GM21423 (cell line): Measurements from ENCODE around the gene PPOX.

Experiments used
- ATAC-seq: cut with Tn5 transposase; IDR thresholded peaks from one replicate; pipeline ENCODE4 v1.9.1; 2021; ENCODE audit warnings: mild to moderate bottlenecking, moderate library complexity; ENCODE audit not compliant: unreplicated experiment

Gene PPOX

GRCh38 chr1:161153176-161153575 is 13.1 kb upstream of the PPOX start:
- ATAC-seq, result no peak

- peak; percentile 92 for ATAC-seq
Measured at GRCh38 chr1:161153682-161154337, 12.4 kb upstream of the PPOX start, which contains the start of gene UFC1. Gene UFC1 (plus strand): TSS chr1:161153978. CDS start chr1:161153998, 20 bp downstream.

GRCh38 chr1:161157867-161158266 is 8.4 kb upstream of the PPOX start:
- no peak for ATAC-seq

- no peak for ATAC-seq
Measured at GRCh38 chr1:161158316-161159010, 7.8 kb upstream of the PPOX start.

- peak; percentile 84 for ATAC-seq
Measured at GRCh38 chr1:161159087-161159912, 6.9 kb upstream of the PPOX start, which contains the start of gene USP21. Gene USP21 (plus strand): TSS chr1:161159500. CDS start chr1:161160641, 1,141 bp downstream.

GRCh38 chr1:161159913-161160243 is 6.3 kb upstream of the PPOX start:
- no peak for ATAC-seq

GRCh38 chr1:161160671-161161145 is 5.5 kb upstream of the PPOX start:
- no peak for ATAC-seq

GRCh38 chr1:161161652-161162051 is 4.6 kb upstream of the PPOX start:
- no peak for ATAC-seq

GRCh38 chr1:161162052-161162451 is 4.2 kb upstream of the PPOX start:
- no peak for ATAC-seq

- no peak for ATAC-seq
Measured at GRCh38 chr1:161162806-161163205, 3.4 kb upstream of the PPOX start.

GRCh38 chr1:161163793-161164192 is 2.4 kb upstream of the PPOX start:
- ATAC-seq, result no peak

GRCh38 chr1:161164901-161165610 is 1.2 kb upstream of the PPOX start:
- no peak for ATAC-seq

- ATAC-seq, result peak; percentile 2
Measured at GRCh38 chr1:161166669-161167548, 683 bp downstream of the PPOX start.

- ATAC-seq, result no peak
Measured at GRCh38 chr1:161168906-161169305, 2.7 kb downstream of the PPOX start.

- no peak for ATAC-seq
Measured at GRCh38 chr1:161171191-161171590, 5.0 kb downstream of the PPOX start.

GRCh38 chr1:161171696-161172095 is 5.5 kb downstream of the PPOX start:
- no peak for ATAC-seq

- ATAC-seq, result no peak
Measured at GRCh38 chr1:161172349-161172748, 6.1 kb downstream of the PPOX start.

GRCh38 chr1:161172776-161173376 is 6.7 kb downstream of the PPOX start:
- ATAC-seq, result no peak

- ATAC-seq, result no peak
Measured at GRCh38 chr1:161173711-161174110, 7.5 kb downstream of the PPOX start.
